ENCODE results near the gene SMOC2. TPM values are rescaled to one million over a fixed set of nuclear protein-coding genes. Genes with fewer than 3 reads are reported as not detected.

The SMOC2 gene
- total RNA-seq, 1 donor from 2014 or later, result 12.6 TPM

DNA sequence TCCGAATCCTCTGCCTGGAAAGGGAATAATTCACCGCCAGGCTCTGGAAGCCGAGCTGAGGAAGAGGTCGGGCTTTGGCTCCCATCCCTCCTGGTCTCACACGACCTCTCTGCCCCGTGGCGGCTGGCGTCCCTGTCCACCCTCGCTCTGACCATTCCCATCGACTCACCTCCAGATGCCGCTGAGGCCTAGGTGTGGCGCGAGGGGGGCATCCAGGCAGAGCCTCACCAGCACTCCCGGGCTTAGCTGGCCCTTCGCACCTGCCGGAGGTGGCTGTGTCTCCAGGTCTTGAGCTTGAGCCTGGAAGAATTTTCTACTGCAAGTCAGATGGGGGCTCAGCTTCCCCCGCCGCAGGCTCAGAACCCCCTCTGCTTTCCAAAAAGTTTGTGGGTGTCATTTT lies 28.5 kb upstream of the SMOC2 start:
- Histone ChIP-seq H3K4me1 (peaks cover 4% of the 10 kb centered on the region), H3K4me3 (no peak overlapping the region), H3K27me3 (ENCODE audit: low read depth) (peaks cover 3% of the 10 kb centered on the region), H3K9me3 (no peaks in the 10 kb centered on the region), H3K36me3 (no peaks in the 10 kb centered on the region), H3K27ac (no peak overlapping the region)
- TF ChIP-seq, protein P1, sequence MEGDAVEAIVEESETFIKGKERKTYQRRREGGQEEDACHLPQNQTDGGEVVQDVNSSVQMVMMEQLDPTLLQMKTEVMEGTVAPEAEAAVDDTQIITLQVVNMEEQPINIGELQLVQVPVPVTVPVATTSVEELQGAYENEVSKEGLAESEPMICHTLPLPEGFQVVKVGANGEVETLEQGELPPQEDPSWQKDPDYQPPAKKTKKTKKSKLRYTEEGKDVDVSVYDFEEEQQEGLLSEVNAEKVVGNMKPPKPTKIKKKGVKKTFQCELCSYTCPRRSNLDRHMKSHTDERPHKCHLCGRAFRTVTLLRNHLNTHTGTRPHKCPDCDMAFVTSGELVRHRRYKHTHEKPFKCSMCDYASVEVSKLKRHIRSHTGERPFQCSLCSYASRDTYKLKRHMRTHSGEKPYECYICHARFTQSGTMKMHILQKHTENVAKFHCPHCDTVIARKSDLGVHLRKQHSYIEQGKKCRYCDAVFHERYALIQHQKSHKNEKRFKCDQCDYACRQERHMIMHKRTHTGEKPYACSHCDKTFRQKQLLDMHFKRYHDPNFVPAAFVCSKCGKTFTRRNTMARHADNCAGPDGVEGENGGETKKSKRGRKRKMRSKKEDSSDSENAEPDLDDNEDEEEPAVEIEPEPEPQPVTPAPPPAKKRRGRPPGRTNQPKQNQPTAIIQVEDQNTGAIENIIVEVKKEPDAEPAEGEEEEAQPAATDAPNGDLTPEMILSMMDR (IDR thresholded peaks at IDR 0.05), result no peak
- intact Hi-C loops (cut with DNase I), result no loop called here
- ATAC-seq (no peak), DNase-seq (no peak)

GRCh38 chr6:168413018-168413720 lies 27.8 kb upstream of the SMOC2 start:
- no peaks in the 10 kb centered on the region for H3K9me3 ChIP-seq
- no peak overlapping the region for H3K27ac ChIP-seq
- no peak overlapping the region for H3K4me3 ChIP-seq
- peaks cover 3% of the 10 kb centered on the region for H3K27me3 ChIP-seq (ENCODE audit: low read depth)
- ATAC-seq, result no peak
- peaks cover 6% of the 10 kb centered on the region for H3K4me1 ChIP-seq
- TF ChIP-seq, protein P1 (IDR thresholded peaks at IDR 0.05), result no peak
- intact Hi-C loops (cut with DNase I), result no loop called here
- no peak for DNase-seq
- no peaks in the 10 kb centered on the region for H3K36me3 ChIP-seq

DNA sequence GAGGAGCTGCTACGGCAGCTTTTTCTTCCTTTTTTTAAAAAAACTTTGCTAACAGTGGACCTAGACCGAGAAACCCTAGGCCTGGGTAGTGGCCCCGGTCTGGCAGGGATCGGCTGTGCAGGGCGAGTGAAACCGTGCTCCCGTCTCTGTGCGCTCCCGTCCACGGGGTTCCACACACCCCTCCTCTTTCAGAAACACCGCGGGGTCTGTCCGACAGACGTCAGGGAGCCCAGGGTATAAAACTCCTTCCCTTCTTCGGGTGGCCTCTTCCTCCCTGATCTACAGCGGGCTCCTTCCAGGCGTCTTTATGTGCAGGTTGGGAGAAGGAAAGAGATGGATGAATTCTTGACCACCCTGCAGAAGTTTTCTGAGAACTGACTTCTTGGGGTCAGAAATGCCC lies 27.1 kb upstream of the SMOC2 start:
- intact Hi-C loops (cut with DNase I), result no loop called here
- TF ChIP-seq, protein P1 (IDR thresholded peaks at IDR 0.05), result no peak
- peaks cover 3% of the 10 kb centered on the region for H3K27me3 ChIP-seq (ENCODE audit: low read depth)
- no peaks in the 10 kb centered on the region for H3K9me3 ChIP-seq
- H3K4me1 ChIP-seq, result peaks cover 6% of the 10 kb centered on the region
- no peak overlapping the region for H3K27ac ChIP-seq
- no peaks in the 10 kb centered on the region for H3K36me3 ChIP-seq
- DNase-seq, result no peak
- no peak for ATAC-seq
- no peak overlapping the region for H3K4me3 ChIP-seq

- Histone ChIP-seq H3K27ac (no peak overlapping the region), H3K9me3 (no peaks in the 10 kb centered on the region), H3K36me3 (no peaks in the 10 kb centered on the region), H3K4me3 (no peak overlapping the region), H3K27me3 (ENCODE audit: low read depth) (peaks cover 3% of the 10 kb centered on the region), H3K4me1 (peaks cover 6% of the 10 kb centered on the region)
- TF ChIP-seq, protein P1 (IDR thresholded peaks at IDR 0.05), result no peak
- DNase-seq (no peak), ATAC-seq (no peak)
- intact Hi-C loops (cut with DNase I), result no loop called here
These were observed 26.5 kb upstream of the SMOC2 start for GRCh38 chr6:168414336-168415097.

- Histone ChIP-seq H3K9me3 (no peaks in the 10 kb centered on the region), H3K27me3 (ENCODE audit: low read depth) (peaks cover 3% of the 10 kb centered on the region), H3K4me1 (peaks cover 6% of the 10 kb centered on the region), H3K4me3 (no peak overlapping the region), H3K27ac (no peak overlapping the region), H3K36me3 (no peaks in the 10 kb centered on the region)
- intact Hi-C loops (cut with DNase I), result no loop called here
- ATAC-seq, result no peak
- TF ChIP-seq, protein P1 (IDR thresholded peaks at IDR 0.05), result no peak
- DNase-seq, result no peak
These were observed 25.6 kb upstream of the SMOC2 start for GRCh38 chr6:168415098-168415992.

All from lower lobe of right lung (tissue), 2 donors.